HepG2 (cell line): Measurements from ENCODE around the gene GPC3.

Source experiments
- GZF1 ChIP-seq: sonication (generic); formaldehyde crosslinking; IDR thresholded peaks from 2 replicates; pipeline ENCODE4 v1.5.1; 2020; ENCODE audit warnings: mild to moderate bottlenecking, missing genetic modification reagents
- MIXL1 ChIP-seq: IDR thresholded peaks from 2 replicates; pipeline ENCODE4 v1.6.1; 2016
- POLR2A ChIP-seq, 2 experiments: IDR thresholded peaks; 2 replicates each; pipeline ENCODE4 v1.6.1; 2011; ENCODE audit warnings: low read depth in 2 of 2, low read length in 2 of 2, mild to moderate bottlenecking in 1 of 2, moderate library complexity in 1 of 2; ENCODE audit not compliant: insufficient read depth in 1 of 2
- SPEN ChIP-seq: sonication (generic); formaldehyde crosslinking; IDR thresholded peaks from 2 replicates; pipeline ENCODE4 v1.5.1; 2020; ENCODE audit warnings: low read depth, mild to moderate bottlenecking, missing genetic modification reagents
- ZFP41 ChIP-seq: sonication (generic); formaldehyde crosslinking; IDR thresholded peaks from 2 replicates; pipeline ENCODE4 v1.4.0; 2020; ENCODE audit warnings: mild to moderate bottlenecking, missing genetic modification reagents, borderline replicate concordance
- ZNF121 ChIP-seq: sonication (generic); formaldehyde crosslinking; IDR thresholded peaks from 2 replicates; pipeline ENCODE4 v1.5.0; 2020; ENCODE audit warnings: mild to moderate bottlenecking, missing genetic modification reagents
- ZNF468 ChIP-seq: sonication (generic); formaldehyde crosslinking; IDR thresholded peaks from 2 replicates; pipeline ENCODE4 v1.8.0; 2022; ENCODE audit warnings: mild to moderate bottlenecking, moderate library complexity, missing genetic modification reagents
- TF ChIP-seq, protein P1 (sequence below): sonication (generic); formaldehyde crosslinking; IDR thresholded peaks from 2 replicates; pipeline ENCODE4 v1.4.0; 2020; ENCODE audit warnings: missing genetic modification reagents
- TF ChIP-seq, protein P2 (sequence below): sonication (generic); formaldehyde crosslinking; IDR thresholded peaks from 2 replicates; pipeline ENCODE4 v1.5.0; 2020; ENCODE audit warnings: mild to moderate bottlenecking, missing genetic modification reagents, moderate library complexity
- TF ChIP-seq, protein P3 (sequence below): sonication (generic); formaldehyde crosslinking; IDR thresholded peaks from 2 replicates; pipeline ENCODE4 v1.4.0; 2020; ENCODE audit warnings: mild to moderate bottlenecking, missing genetic modification reagents, borderline replicate concordance
- TF ChIP-seq, protein P4 (sequence below), 2 experiments: IDR thresholded peaks; 2 replicates each; pipeline ENCODE4 v1.6.1; 2011 to 2012; ENCODE audit warnings: low read length in 2 of 2, borderline replicate concordance in 1 of 2, low read depth in 1 of 2, mild to moderate bottlenecking in 1 of 2, moderate library complexity in 1 of 2

DNA sequence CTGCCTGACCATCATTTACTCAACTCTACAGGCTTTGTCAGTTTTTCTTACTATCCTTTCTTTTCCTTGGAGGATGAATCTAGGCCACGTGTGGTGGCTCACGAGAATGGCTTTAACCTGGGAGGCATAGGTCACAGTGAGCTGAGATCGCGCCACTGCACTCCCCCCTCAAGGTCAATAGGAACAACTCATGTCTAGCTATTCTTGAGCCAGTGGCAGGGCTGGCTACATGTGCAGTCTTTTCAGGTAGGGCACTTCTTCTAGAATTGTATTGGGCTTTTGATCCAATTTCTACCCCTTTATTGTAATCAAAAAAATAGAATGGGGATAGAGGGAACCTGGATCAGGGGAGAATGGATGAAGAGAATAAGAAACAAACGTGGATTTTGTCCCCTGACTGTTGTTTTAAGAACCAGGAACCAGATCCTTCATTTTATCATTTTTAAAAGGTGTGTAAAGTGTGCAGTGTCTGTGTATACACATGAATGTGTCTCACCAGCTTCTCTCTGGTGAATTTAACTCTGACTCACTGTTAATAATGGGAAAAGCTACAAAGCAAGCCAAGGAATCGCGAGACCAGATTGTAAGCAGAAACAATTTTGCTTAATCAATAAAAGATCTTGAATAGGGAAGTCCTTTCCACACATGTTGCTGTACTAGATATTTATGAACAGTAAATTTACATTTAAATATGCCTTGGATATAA, 286.2 kb downstream of the GPC3 start:
- TF ChIP-seq POLR2A (IDR thresholded peaks at IDR 0.05; ENCODE audit: insufficient read depth in 1 of 2, low read depth in 2 of 2, low read length in 2 of 2) (no peak), ZNF468 (CRISPR knock-in tag) (no peak), ZNF121 (CRISPR knock-in tag) (no peak), MIXL1 (CRISPR knock-in tag) (no peak), ZFP41 (no peak), SPEN (no peak), GZF1 (CRISPR knock-in tag) (no peak)
- TF ChIP-seq, protein P1, sequence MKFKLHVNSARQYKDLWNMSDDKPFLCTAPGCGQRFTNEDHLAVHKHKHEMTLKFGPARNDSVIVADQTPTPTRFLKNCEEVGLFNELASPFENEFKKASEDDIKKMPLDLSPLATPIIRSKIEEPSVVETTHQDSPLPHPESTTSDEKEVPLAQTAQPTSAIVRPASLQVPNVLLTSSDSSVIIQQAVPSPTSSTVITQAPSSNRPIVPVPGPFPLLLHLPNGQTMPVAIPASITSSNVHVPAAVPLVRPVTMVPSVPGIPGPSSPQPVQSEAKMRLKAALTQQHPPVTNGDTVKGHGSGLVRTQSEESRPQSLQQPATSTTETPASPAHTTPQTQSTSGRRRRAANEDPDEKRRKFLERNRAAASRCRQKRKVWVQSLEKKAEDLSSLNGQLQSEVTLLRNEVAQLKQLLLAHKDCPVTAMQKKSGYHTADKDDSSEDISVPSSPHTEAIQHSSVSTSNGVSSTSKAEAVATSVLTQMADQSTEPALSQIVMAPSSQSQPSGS (CRISPR knock-in tag): no peak
- TF ChIP-seq, protein P2, sequence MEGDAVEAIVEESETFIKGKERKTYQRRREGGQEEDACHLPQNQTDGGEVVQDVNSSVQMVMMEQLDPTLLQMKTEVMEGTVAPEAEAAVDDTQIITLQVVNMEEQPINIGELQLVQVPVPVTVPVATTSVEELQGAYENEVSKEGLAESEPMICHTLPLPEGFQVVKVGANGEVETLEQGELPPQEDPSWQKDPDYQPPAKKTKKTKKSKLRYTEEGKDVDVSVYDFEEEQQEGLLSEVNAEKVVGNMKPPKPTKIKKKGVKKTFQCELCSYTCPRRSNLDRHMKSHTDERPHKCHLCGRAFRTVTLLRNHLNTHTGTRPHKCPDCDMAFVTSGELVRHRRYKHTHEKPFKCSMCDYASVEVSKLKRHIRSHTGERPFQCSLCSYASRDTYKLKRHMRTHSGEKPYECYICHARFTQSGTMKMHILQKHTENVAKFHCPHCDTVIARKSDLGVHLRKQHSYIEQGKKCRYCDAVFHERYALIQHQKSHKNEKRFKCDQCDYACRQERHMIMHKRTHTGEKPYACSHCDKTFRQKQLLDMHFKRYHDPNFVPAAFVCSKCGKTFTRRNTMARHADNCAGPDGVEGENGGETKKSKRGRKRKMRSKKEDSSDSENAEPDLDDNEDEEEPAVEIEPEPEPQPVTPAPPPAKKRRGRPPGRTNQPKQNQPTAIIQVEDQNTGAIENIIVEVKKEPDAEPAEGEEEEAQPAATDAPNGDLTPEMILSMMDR (CRISPR knock-in tag): no peak
- TF ChIP-seq, protein P3, sequence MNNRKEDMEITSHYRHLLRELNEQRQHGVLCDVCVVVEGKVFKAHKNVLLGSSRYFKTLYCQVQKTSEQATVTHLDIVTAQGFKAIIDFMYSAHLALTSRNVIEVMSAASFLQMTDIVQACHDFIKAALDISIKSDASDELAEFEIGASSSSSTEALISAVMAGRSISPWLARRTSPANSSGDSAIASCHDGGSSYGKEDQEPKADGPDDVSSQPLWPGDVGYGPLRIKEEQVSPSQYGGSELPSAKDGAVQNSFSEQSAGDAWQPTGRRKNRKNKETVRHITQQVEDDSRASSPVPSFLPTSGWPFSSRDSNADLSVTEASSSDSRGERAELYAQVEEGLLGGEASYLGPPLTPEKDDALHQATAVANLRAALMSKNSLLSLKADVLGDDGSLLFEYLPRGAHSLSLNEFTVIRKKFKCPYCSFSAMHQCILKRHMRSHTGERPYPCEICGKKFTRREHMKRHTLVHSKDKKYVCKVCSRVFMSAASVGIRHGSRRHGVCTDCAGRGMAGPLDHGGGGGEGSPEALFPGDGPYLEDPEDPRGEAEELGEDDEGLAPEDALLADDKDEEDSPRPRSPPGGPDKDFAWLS (CRISPR knock-in tag): no peak
- TF ChIP-seq, protein P4, sequence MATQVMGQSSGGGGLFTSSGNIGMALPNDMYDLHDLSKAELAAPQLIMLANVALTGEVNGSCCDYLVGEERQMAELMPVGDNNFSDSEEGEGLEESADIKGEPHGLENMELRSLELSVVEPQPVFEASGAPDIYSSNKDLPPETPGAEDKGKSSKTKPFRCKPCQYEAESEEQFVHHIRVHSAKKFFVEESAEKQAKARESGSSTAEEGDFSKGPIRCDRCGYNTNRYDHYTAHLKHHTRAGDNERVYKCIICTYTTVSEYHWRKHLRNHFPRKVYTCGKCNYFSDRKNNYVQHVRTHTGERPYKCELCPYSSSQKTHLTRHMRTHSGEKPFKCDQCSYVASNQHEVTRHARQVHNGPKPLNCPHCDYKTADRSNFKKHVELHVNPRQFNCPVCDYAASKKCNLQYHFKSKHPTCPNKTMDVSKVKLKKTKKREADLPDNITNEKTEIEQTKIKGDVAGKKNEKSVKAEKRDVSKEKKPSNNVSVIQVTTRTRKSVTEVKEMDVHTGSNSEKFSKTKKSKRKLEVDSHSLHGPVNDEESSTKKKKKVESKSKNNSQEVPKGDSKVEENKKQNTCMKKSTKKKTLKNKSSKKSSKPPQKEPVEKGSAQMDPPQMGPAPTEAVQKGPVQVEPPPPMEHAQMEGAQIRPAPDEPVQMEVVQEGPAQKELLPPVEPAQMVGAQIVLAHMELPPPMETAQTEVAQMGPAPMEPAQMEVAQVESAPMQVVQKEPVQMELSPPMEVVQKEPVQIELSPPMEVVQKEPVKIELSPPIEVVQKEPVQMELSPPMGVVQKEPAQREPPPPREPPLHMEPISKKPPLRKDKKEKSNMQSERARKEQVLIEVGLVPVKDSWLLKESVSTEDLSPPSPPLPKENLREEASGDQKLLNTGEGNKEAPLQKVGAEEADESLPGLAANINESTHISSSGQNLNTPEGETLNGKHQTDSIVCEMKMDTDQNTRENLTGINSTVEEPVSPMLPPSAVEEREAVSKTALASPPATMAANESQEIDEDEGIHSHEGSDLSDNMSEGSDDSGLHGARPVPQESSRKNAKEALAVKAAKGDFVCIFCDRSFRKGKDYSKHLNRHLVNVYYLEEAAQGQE (IDR thresholded peaks at IDR 0.05; ENCODE audit: borderline replicate concordance in 1 of 2, low read depth in 1 of 2, low read length in 2 of 2): no peak
